PFSK-1 (cell line): ENCODE measurements around the gene MFSD6.

ENCODE experiments used
- FOXP2 ChIP-seq: optimal IDR thresholded peaks from 2 replicates; pipeline ENCODE3; 2011; ENCODE audit warnings: borderline replicate concordance, control low read depth, inconsistent platforms; ENCODE audit not compliant: insufficient read depth; ENCODE audit errors: extremely low read length, extremely low read depth
- POLR2AphosphoS5 ChIP-seq: IDR thresholded peaks from 2 replicates; pipeline ENCODE4 v1.6.1; 2012; ENCODE audit warnings: low read depth, mild to moderate bottlenecking, control low read depth, low read length, moderate library complexity
- SIN3A ChIP-seq: IDR thresholded peaks from 2 replicates; pipeline ENCODE4 v1.6.1; 2012; ENCODE audit warnings: mild to moderate bottlenecking, low read length, moderate library complexity, borderline replicate concordance; ENCODE audit not compliant: insufficient read depth
- TAF1 ChIP-seq: IDR thresholded peaks from 2 replicates; pipeline ENCODE4 v1.6.1; 2012; ENCODE audit warnings: low read length, control low read depth, borderline replicate concordance; ENCODE audit not compliant: insufficient read depth
- TF ChIP-seq, protein P1 (sequence below), 2 experiments: IDR thresholded peaks; 2 replicates each; pipeline versions ENCODE4 v1.6.1 to v1.8.0; 2011 to 2012; ENCODE audit warnings: low read depth in 2 of 2, low read length in 2 of 2, control low read depth in 1 of 2, inconsistent platforms in 1 of 2, mild to moderate bottlenecking in 1 of 2, moderate library complexity in 1 of 2; ENCODE audit not compliant: insufficient read depth in 1 of 2

Gene MFSD6

DNA sequence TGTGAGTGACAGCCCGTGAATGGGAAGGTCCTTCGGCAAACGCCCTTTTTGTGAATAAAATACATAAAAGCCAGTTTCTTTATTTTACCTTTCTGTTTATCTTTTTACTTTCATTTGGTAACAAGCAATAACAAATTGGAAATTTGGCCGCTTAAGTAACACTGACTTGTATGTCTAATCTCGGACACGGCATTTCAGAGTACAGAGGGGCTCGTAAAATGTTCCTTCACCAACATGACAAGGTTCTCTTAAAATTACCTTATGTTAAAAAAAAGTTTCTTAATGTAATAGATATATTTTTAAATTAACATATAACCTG lies 126.9 kb downstream of the MFSD6 start:
- TF ChIP-seq POLR2AphosphoS5: no peak
- no peak for TF ChIP-seq SIN3A
- TF ChIP-seq, protein P1, sequence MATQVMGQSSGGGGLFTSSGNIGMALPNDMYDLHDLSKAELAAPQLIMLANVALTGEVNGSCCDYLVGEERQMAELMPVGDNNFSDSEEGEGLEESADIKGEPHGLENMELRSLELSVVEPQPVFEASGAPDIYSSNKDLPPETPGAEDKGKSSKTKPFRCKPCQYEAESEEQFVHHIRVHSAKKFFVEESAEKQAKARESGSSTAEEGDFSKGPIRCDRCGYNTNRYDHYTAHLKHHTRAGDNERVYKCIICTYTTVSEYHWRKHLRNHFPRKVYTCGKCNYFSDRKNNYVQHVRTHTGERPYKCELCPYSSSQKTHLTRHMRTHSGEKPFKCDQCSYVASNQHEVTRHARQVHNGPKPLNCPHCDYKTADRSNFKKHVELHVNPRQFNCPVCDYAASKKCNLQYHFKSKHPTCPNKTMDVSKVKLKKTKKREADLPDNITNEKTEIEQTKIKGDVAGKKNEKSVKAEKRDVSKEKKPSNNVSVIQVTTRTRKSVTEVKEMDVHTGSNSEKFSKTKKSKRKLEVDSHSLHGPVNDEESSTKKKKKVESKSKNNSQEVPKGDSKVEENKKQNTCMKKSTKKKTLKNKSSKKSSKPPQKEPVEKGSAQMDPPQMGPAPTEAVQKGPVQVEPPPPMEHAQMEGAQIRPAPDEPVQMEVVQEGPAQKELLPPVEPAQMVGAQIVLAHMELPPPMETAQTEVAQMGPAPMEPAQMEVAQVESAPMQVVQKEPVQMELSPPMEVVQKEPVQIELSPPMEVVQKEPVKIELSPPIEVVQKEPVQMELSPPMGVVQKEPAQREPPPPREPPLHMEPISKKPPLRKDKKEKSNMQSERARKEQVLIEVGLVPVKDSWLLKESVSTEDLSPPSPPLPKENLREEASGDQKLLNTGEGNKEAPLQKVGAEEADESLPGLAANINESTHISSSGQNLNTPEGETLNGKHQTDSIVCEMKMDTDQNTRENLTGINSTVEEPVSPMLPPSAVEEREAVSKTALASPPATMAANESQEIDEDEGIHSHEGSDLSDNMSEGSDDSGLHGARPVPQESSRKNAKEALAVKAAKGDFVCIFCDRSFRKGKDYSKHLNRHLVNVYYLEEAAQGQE (IDR thresholded peaks at IDR 0.05; ENCODE audit: insufficient read depth in 1 of 2, low read depth in 2 of 2, low read length in 2 of 2): no peak
- no peak for TF ChIP-seq TAF1
- no peak for TF ChIP-seq FOXP2

- TF ChIP-seq FOXP2 (no peak), SIN3A (no peak), TAF1 (no peak), POLR2AphosphoS5 (no peak)
- TF ChIP-seq, protein P1 (IDR thresholded peaks at IDR 0.05; ENCODE audit: insufficient read depth in 1 of 2, low read depth in 2 of 2, low read length in 2 of 2): no peak
Observed at GRCh38 chr2:190535586-190535985, 127.4 kb downstream of the MFSD6 start.

GRCh38 chr2:190537765-190538164 lies 129.6 kb downstream of the MFSD6 start:
- TF ChIP-seq, protein P1 (IDR thresholded peaks at IDR 0.05; ENCODE audit: insufficient read depth in 1 of 2, low read depth in 2 of 2, low read length in 2 of 2): no peak
- no peak for TF ChIP-seq FOXP2
- no peak for TF ChIP-seq POLR2AphosphoS5
- no peak for TF ChIP-seq SIN3A
- no peak for TF ChIP-seq TAF1

GRCh38 chr2:190538201-190538600 lies 130.0 kb downstream of the MFSD6 start:
- no peak for TF ChIP-seq FOXP2
- no peak for TF ChIP-seq SIN3A
- no peak for TF ChIP-seq POLR2AphosphoS5
- no peak for TF ChIP-seq TAF1
- TF ChIP-seq, protein P1 (IDR thresholded peaks at IDR 0.05; ENCODE audit: insufficient read depth in 1 of 2, low read depth in 2 of 2, low read length in 2 of 2): no peak

DNA sequence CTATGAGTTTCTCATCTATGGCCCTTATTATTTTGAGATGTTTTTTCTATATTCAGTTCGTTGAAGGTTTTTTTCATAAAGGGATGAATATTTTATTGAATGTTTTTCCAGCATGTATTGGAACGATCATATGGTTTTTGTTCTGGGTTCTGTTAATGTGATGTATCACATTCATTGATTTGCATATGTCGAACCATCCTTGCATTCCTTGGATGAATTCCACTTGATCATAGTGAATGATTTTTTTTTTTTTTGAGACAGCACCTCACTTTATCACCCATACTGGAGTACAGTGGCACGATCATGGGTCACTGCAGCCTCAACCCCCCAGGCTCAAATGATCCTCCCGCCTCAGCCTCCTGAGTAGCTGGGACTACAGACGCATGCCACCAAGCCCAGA lies 131.9 kb downstream of the MFSD6 start:
- TF ChIP-seq POLR2AphosphoS5: no peak
- no peak for TF ChIP-seq FOXP2
- TF ChIP-seq TAF1: no peak
- no peak for TF ChIP-seq SIN3A
- TF ChIP-seq, protein P1 (IDR thresholded peaks at IDR 0.05; ENCODE audit: insufficient read depth in 1 of 2, low read depth in 2 of 2, low read length in 2 of 2): no peak
